ENCODE measurements around the gene TIMM22.

TIMM22 gene

GRCh38 chr17:1003633-1003971, 6.7 kb downstream of the TIMM22 start:
- DNase-seq: no peak
- no peak overlapping the region for H2AFZ ChIP-seq (ENCODE audit: low read length)
- no peaks in the 10 kb centered on the region; the same call in 1 of the 2 replicates for H4K20me1 ChIP-seq (ENCODE audit: insufficient read depth, low read length)
- peaks cover 20% of the 10 kb centered on the region for H3K79me2 ChIP-seq (ENCODE audit: low read length)
- H3K4me3 ChIP-seq (ENCODE audit: low read length): no peak overlapping the region
- TF ChIP-seq, protein P1, sequence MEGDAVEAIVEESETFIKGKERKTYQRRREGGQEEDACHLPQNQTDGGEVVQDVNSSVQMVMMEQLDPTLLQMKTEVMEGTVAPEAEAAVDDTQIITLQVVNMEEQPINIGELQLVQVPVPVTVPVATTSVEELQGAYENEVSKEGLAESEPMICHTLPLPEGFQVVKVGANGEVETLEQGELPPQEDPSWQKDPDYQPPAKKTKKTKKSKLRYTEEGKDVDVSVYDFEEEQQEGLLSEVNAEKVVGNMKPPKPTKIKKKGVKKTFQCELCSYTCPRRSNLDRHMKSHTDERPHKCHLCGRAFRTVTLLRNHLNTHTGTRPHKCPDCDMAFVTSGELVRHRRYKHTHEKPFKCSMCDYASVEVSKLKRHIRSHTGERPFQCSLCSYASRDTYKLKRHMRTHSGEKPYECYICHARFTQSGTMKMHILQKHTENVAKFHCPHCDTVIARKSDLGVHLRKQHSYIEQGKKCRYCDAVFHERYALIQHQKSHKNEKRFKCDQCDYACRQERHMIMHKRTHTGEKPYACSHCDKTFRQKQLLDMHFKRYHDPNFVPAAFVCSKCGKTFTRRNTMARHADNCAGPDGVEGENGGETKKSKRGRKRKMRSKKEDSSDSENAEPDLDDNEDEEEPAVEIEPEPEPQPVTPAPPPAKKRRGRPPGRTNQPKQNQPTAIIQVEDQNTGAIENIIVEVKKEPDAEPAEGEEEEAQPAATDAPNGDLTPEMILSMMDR (IDR thresholded peaks at IDR 0.05; ENCODE audit: low read length): no peak
- TF ChIP-seq EZH2phosphoT487 (IDR thresholded peaks at IDR 0.05; ENCODE audit: low read length) (no peak), EZH2 (optimal IDR thresholded peaks at IDR 0.05; ENCODE audit: low read depth, low read length) (no peak)
- no peaks in the 10 kb centered on the region for H3K27me3 ChIP-seq (replicated peaks; ENCODE audit: insufficient read depth, low read length)
- no peak overlapping the region for H3K4me2 ChIP-seq (ENCODE audit: low read depth, low read length)
- H3K9ac ChIP-seq (ENCODE audit: low read length): no peak overlapping the region
- no peak overlapping the region for H3K27ac ChIP-seq (ENCODE audit: low read length)
- peaks cover 4% of the 10 kb centered on the region for H3K4me1 ChIP-seq (ENCODE audit: low read length)
- peaks cover 8% of the 10 kb centered on the region for H3F3A ChIP-seq (ENCODE audit: insufficient read depth, low read length)
- peaks cover 11% of the 10 kb centered on the region; the same call in 1 of the 2 replicates for H3K36me3 ChIP-seq (replicated peaks; ENCODE audit: insufficient read depth, low read length)
- H3K9me3 ChIP-seq (replicated peaks; ENCODE audit: insufficient read depth, low read length): no peaks in the 10 kb centered on the region
- H3K9me2 ChIP-seq (replicated peaks; ENCODE audit: insufficient read depth, low read length): no peaks in the 10 kb centered on the region

- no peaks in the 10 kb centered on the region for H3K9me3 ChIP-seq (replicated peaks; ENCODE audit: insufficient read depth, low read length)
- no peaks in the 10 kb centered on the region for H4K20me1 ChIP-seq (ENCODE audit: insufficient read depth, low read length)
- no peak overlapping the region for H3K4me2 ChIP-seq (ENCODE audit: low read depth, low read length)
- H3K9ac ChIP-seq (ENCODE audit: low read length): no peak overlapping the region
- no peak overlapping the region for H2AFZ ChIP-seq (ENCODE audit: low read length)
- TF ChIP-seq EZH2 (optimal IDR thresholded peaks at IDR 0.05; ENCODE audit: low read depth, low read length) (no peak), EZH2phosphoT487 (IDR thresholded peaks at IDR 0.05; ENCODE audit: low read length) (no peak)
- TF ChIP-seq, protein P1 (IDR thresholded peaks at IDR 0.05; ENCODE audit: low read length): no peak
- peaks cover 16% of the 10 kb centered on the region for H3K79me2 ChIP-seq (ENCODE audit: low read length)
- no peaks in the 10 kb centered on the region for H3K9me2 ChIP-seq (replicated peaks; ENCODE audit: insufficient read depth, low read length)
- no peak overlapping the region for H3K4me3 ChIP-seq (ENCODE audit: low read length)
- peaks cover 11% of the 10 kb centered on the region; the same call in 1 of the 2 replicates for H3K36me3 ChIP-seq (replicated peaks; ENCODE audit: insufficient read depth, low read length)
- peaks cover 4% of the 10 kb centered on the region for H3F3A ChIP-seq (ENCODE audit: insufficient read depth, low read length)
- no peak overlapping the region for H3K27ac ChIP-seq (ENCODE audit: low read length)
- no peak for DNase-seq
- no peaks in the 10 kb centered on the region for H3K27me3 ChIP-seq (replicated peaks; ENCODE audit: insufficient read depth, low read length)
- no peaks in the 10 kb centered on the region for H3K4me1 ChIP-seq (ENCODE audit: low read length)
These were observed 7.2 kb downstream of the TIMM22 start for GRCh38 chr17:1003972-1004768.

DNA sequence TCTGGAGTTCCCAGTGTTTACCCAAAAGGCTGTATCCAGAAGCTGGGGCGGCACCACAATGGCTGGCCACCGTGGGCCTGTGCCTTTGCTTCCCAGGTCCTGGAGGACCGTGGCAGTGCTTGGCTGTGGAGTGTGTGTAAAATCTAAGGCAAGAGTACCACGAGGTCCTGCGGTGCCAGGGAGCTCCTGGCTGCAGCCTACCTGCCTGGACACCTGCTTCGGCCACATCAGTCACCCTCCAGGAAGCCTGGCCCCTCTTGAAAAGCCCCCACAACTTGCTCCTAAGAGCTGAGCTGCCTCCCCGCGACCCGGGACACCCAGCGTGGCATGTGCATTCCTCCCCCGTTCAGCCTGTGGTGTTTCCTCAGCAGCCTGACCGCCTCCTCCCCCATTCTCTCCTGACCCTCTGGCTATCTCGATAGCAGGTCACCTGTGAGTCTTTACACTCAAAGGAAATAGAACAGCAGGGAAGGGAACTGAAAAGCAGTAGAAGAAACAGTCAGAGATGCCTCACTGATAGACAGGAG, 7.9 kb downstream of the TIMM22 start:
- no peaks in the 10 kb centered on the region for H3K27me3 ChIP-seq (replicated peaks; ENCODE audit: insufficient read depth, low read length)
- H3K36me3 ChIP-seq (replicated peaks; ENCODE audit: insufficient read depth, low read length): peaks cover 11% of the 10 kb centered on the region; the same call in 1 of the 2 replicates
- peaks cover 11% of the 10 kb centered on the region; the same call in 1 of the 2 replicates for H3K79me2 ChIP-seq (ENCODE audit: low read length)
- H3K9ac ChIP-seq (ENCODE audit: low read length): no peak overlapping the region
- no peak overlapping the region for H3K4me2 ChIP-seq (ENCODE audit: low read depth, low read length)
- no peak overlapping the region for H3K27ac ChIP-seq (ENCODE audit: low read length)
- no peak overlapping the region for H2AFZ ChIP-seq (ENCODE audit: low read length)
- no peak overlapping the region for H3K4me3 ChIP-seq (ENCODE audit: low read length)
- H3K9me3 ChIP-seq (replicated peaks; ENCODE audit: insufficient read depth, low read length): no peaks in the 10 kb centered on the region
- no peaks in the 10 kb centered on the region for H3K4me1 ChIP-seq (ENCODE audit: low read length)
- TF ChIP-seq EZH2 (optimal IDR thresholded peaks at IDR 0.05; ENCODE audit: low read depth, low read length) (no peak), EZH2phosphoT487 (IDR thresholded peaks at IDR 0.05; ENCODE audit: low read length) (no peak)
- TF ChIP-seq, protein P1 (IDR thresholded peaks at IDR 0.05; ENCODE audit: low read length): no peak
- no peak for DNase-seq
- H3K9me2 ChIP-seq (replicated peaks; ENCODE audit: insufficient read depth, low read length): no peaks in the 10 kb centered on the region
- peaks cover 4% of the 10 kb centered on the region; the same call in 1 of the 2 replicates for H3F3A ChIP-seq (ENCODE audit: insufficient read depth, low read length)
- no peaks in the 10 kb centered on the region for H4K20me1 ChIP-seq (ENCODE audit: insufficient read depth, low read length)

All from MM.1S (cell line).